HEK293 (cell line): ENCODE measurements around the gene ME3.

Experiments used
- CTCF ChIA-PET: fragments of 350-600 bp; formaldehyde crosslinking; extraction: SDS; loops from one replicate; lab custom pipeline; 2021; ENCODE audit warnings: antibody characterized with exemption; lab: Yijun Ruan, JAX
- POLR2A ChIA-PET: fragments of 300-600 bp; formaldehyde crosslinking; extraction: SDS; loops from one replicate; lab custom pipeline; 2020; ENCODE audit warnings: antibody characterized with exemption, inconsistent platforms; lab: Yijun Ruan, JAX
- H3K27ac ChIP-seq: fragments of 200-500 bp; sonication (Bioruptor generic); 2 replicates; pipeline ENCODE4 v1.5.1; 2014; ENCODE audit warnings: low read depth, low read length, control low read depth, inconsistent platforms; ENCODE audit errors: extremely low read depth
- H3K36me3 ChIP-seq, 2 experiments: fragments of 200-500 bp in 1 of 2; sonication (Bioruptor generic) in 1 of 2; 1 replicate in 1 of 2; 2 replicates in 1 of 2; pipeline ENCODE4 v1.5.1; 2014 to 2017; ENCODE audit warnings: inconsistent platforms in 2 of 2, low read length in 2 of 2; ENCODE audit not compliant: control insufficient read depth in 2 of 2, insufficient read depth in 1 of 2
- H3K4me1 ChIP-seq: fragments of 200-500 bp; sonication (Bioruptor generic); 2 replicates; pipeline ENCODE4 v1.5.1; 2014; ENCODE audit warnings: mild to moderate bottlenecking, low read length, inconsistent platforms; ENCODE audit not compliant: control insufficient read depth, insufficient read depth
- H3K4me3 ChIP-seq: 2 replicates; pipeline ENCODE4 v1.5.1; 2011; ENCODE audit warnings: low read depth, mild to moderate bottlenecking, control low read depth, low read length, moderate library complexity
- H3K9me3 ChIP-seq: fragments of 200-500 bp; sonication (Bioruptor generic); 2 replicates; pipeline ENCODE4 v1.5.1; 2014; ENCODE audit warnings: low read depth, low read length, inconsistent platforms; ENCODE audit not compliant: control insufficient read depth, insufficient read depth
- GLIS1 ChIP-seq: fragments of 450-650 bp; formaldehyde crosslinking; IDR thresholded peaks from 2 replicates; pipeline ENCODE4 v1.5.1; 2016; ENCODE audit warnings: missing biosample characterization, missing genetic modification characterization
- SETDB1 ChIP-seq: IDR thresholded peaks from one replicate; pipeline ENCODE4 v1.6.1; 2017; ENCODE audit warnings: mild to moderate bottlenecking, low read length, moderate library complexity, mixed read lengths; ENCODE audit not compliant: insufficient read length
- ZBTB1 ChIP-seq: fragments of 450-650 bp; formaldehyde crosslinking; IDR thresholded peaks from 2 replicates; pipeline ENCODE4 v1.5.1; 2016; ENCODE audit warnings: missing biosample characterization, missing genetic modification characterization
- ZFHX2 ChIP-seq: fragments of 450-650 bp; formaldehyde crosslinking; conservative IDR thresholded peaks from 2 replicates; pipeline ENCODE4 v1.5.1; 2016; ENCODE audit warnings: missing biosample characterization, missing genetic modification characterization
- ZNF16 ChIP-seq: fragments of 450-650 bp; formaldehyde crosslinking; IDR thresholded peaks from 2 replicates; pipeline ENCODE4 v1.5.1; 2016; ENCODE audit warnings: low read depth, missing biosample characterization, missing genetic modification characterization
- ZNF211 ChIP-seq: fragments of 450-650 bp; formaldehyde crosslinking; IDR thresholded peaks from 2 replicates; pipeline ENCODE4 v1.5.1; 2016; ENCODE audit warnings: low read depth, missing biosample characterization, missing genetic modification characterization
- ZNF514 ChIP-seq: fragments of 450-650 bp; formaldehyde crosslinking; IDR thresholded peaks from 2 replicates; pipeline ENCODE4 v1.5.1; 2016; ENCODE audit warnings: missing biosample characterization, missing genetic modification characterization
- ZNF600 ChIP-seq: fragments of 450-650 bp; formaldehyde crosslinking; IDR thresholded peaks from 2 replicates; pipeline ENCODE4 v1.5.1; 2016; ENCODE audit warnings: missing biosample characterization, missing genetic modification characterization
- TF ChIP-seq, protein P1 (sequence below): fragments of 450-650 bp; formaldehyde crosslinking; IDR thresholded peaks from 2 replicates; pipeline ENCODE4 v1.5.1; 2016; ENCODE audit warnings: missing biosample characterization, missing genetic modification characterization
- TF ChIP-seq, protein P2 (sequence below): fragments of 450-650 bp; formaldehyde crosslinking; IDR thresholded peaks from 2 replicates; pipeline ENCODE4 v1.5.1; 2016; ENCODE audit warnings: missing biosample characterization, missing genetic modification characterization
- TF ChIP-seq, protein P3 (sequence below): fragments of 450-650 bp; formaldehyde crosslinking; IDR thresholded peaks from 2 replicates; pipeline ENCODE4 v1.5.1; 2016; ENCODE audit warnings: missing biosample characterization, missing genetic modification characterization, low read depth

ME3 gene

DNA sequence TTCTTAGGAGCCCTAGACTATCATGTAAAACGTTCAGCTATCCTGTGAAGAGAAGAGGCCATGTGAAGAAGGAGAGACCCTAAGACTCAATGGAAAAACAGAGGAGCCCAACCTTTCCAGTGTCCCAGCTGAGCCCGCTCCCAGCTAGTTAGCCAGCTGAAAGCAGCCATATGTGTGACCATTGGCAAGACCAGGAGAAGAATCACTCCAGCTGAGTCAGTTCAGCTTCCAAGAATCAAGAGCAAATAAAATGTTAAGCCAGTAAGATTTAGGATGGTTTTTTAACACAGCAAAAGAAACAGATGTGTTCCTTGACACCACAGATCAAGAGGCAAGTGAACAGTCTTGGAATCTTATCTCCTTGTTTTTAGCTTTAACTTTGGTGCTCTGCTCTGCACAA is 189.7 kb downstream of the ME3 start:
- Histone ChIP-seq H3K36me3 (no peaks in the 10 kb centered on the region), H3K27ac (no peak overlapping the region), H3K9me3 (no peaks in the 10 kb centered on the region), H3K4me1 (peaks cover 3% of the 10 kb centered on the region; the same call in 1 of the 2 replicates), H3K4me3 (no peak overlapping the region)
- TF ChIP-seq ZNF514 (tag by site-specific recombination) (no peak), ZNF211 (no peak)
- CTCF ChIA-PET, result interaction anchor here (0.6 to 1.2 kb wide), 3 partner anchors 21 to 335 kb away, joined by 4 to 5 read pairs (median 4); no protein-coding TSS in a partner anchor
- POLR2A ChIA-PET, result no interaction called here

DNA sequence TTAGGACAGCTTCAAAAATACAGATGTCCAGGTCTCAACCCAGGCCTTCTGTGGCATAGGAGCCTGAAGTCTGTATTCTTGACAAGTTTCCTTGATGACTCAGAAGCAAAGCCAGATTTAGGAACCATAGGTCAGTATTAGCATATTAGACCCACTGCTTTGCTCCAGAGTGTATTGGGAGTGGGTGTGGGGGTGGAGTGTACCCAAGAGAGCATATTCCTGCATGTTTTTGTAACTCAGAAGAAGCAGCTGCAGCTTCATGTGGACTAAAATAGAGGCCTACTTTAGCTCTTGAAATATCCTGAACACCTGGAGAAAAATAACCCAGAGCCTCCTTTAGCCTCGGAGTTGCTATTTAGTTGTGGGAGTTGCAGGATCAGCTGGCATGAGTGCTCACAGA is 191.0 kb downstream of the ME3 start:
- no peaks in the 10 kb centered on the region for H3K9me3 ChIP-seq
- ChIA-PET CTCF (interaction anchor here (0.8 to 0.9 kb wide), 2 partner anchors 24 to 120 kb away, joined by 3 to 8 read pairs; no protein-coding TSS in a partner anchor), POLR2A (interaction anchor here (0.5 to 1.3 kb wide), 3 partner anchors 11 to 556 kb away, joined by 3 to 5 read pairs (median 4); no protein-coding TSS in a partner anchor)
- H3K27ac ChIP-seq, result no peak overlapping the region
- no peak overlapping the region for H3K4me3 ChIP-seq
- no peak for TF ChIP-seq GLIS1
- TF ChIP-seq, protein P1, sequence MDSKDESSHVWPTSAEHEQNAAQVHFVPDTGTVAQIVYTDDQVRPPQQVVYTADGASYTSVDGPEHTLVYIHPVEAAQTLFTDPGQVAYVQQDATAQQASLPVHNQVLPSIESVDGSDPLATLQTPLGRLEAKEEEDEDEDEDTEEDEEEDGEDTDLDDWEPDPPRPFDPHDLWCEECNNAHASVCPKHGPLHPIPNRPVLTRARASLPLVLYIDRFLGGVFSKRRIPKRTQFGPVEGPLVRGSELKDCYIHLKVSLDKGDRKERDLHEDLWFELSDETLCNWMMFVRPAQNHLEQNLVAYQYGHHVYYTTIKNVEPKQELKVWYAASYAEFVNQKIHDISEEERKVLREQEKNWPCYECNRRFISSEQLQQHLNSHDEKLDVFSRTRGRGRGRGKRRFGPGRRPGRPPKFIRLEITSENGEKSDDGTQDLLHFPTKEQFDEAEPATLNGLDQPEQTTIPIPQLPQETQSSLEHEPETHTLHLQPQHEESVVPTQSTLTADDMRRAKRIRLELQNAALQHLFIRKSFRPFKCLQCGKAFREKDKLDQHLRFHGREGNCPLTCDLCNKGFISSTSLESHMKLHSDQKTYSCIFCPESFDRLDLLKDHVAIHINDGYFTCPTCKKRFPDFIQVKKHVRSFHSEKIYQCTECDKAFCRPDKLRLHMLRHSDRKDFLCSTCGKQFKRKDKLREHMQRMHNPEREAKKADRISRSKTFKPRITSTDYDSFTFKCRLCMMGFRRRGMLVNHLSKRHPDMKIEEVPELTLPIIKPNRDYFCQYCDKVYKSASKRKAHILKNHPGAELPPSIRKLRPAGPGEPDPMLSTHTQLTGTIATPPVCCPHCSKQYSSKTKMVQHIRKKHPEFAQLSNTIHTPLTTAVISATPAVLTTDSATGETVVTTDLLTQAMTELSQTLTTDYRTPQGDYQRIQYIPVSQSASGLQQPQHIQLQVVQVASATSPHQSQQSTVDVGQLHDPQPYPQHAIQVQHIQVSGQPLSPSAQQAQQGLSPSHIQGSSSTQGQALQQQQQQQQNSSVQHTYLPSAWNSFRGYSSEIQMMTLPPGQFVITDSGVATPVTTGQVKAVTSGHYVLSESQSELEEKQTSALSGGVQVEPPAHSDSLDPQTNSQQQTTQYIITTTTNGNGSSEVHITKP (tag by site-specific recombination), result no peak
- TF ChIP-seq SETDB1, result no peak
- no peaks in the 10 kb centered on the region for H3K36me3 ChIP-seq
- peaks cover 3% of the 10 kb centered on the region; the same call in 1 of the 2 replicates for H3K4me1 ChIP-seq

DNA sequence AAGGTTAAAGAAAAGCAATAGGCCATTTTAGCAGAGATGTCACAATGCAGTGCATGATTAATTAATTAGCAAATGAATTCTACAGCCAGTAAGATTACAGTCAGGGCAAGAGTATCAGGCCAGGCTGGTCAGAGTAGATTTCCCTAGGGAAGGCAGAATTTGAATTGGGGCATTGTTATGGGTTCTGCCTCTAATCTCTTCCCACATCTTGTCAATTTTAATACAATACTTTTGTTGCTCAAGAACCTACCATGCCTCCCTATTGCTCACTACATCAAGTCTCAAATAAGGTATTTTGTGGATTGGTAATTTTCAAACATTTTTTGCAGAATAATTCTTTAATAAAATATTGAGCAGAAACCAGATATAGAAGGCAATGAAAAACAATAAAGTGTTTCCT is 194.1 kb downstream of the ME3 start:
- H3K9me3 ChIP-seq, result no peaks in the 10 kb centered on the region
- TF ChIP-seq, protein P2, sequence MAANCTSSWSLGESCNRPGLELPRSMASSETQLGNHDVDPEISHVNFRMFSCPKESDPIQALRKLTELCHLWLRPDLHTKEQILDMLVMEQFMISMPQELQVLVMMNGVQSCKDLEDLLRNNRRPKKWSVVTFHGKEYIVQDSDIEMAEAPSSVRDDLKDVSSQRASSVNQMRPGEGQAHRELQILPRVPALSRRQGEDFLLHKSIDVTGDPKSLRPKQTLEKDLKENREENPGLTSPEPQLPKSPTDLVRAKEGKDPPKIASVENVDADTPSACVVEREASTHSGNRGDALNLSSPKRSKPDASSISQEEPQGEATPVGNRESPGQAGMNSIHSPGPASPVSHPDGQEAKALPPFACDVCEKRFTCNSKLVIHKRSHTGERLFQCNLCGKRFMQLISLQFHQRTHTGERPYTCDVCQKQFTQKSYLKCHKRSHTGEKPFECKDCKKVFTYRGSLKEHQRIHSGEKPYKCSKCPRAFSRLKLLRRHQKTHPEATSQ, result no peak
- peak; percentile 64; the same call in 1 of the 2 replicates for TF ChIP-seq ZNF16
- no peaks in the 10 kb centered on the region for H3K36me3 ChIP-seq
- CTCF ChIA-PET, result interaction anchor here (0.5 to 0.6 kb wide), 2 partner anchors 15 to 130 kb away, joined by 3 read pairs; no protein-coding TSS in a partner anchor
- H3K27ac ChIP-seq, result no peak overlapping the region
- no peak overlapping the region for H3K4me3 ChIP-seq
- no peaks in the 10 kb centered on the region for H3K4me1 ChIP-seq
- POLR2A ChIA-PET, result interaction anchor here (0.8 kb wide), 1 partner anchor 10 kb away, joined by 3 read pairs; no protein-coding TSS in a partner anchor

DNA sequence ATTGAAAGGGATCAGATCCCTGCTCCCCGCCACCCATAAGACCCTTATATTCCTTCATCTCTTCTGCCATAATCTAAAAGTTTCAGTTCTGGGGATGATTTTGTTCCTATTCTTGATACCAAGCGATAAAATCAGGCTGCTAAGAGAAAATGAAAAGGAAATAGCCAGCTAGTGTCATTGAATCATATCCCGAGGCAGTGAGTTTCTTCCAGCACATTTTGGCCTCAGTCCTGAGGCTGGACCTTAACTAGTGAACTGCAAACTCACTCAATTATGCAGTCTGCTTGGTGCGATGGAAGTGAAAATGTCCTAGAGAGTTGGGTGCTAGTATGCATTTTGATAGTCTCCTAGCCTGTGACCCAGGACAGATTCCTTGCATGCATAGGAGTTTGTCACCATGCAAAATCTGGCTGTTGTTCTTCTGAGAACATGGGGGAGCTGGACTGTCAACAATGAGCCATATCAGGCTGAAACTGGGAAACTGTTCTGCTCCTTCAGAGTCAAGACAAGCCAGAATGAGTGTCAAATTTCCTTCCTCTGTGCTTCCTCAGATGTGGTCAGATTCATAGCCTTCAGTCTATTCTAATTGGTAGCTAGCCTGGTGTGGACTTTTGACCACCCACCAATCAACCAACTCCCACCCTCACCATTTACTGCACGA is 194.8 kb downstream of the ME3 start:
- CTCF ChIA-PET, result interaction anchor here (0.5 to 0.6 kb wide), 2 partner anchors 16 to 131 kb away, joined by 3 read pairs; no protein-coding TSS in a partner anchor
- TF ChIP-seq, protein P3, sequence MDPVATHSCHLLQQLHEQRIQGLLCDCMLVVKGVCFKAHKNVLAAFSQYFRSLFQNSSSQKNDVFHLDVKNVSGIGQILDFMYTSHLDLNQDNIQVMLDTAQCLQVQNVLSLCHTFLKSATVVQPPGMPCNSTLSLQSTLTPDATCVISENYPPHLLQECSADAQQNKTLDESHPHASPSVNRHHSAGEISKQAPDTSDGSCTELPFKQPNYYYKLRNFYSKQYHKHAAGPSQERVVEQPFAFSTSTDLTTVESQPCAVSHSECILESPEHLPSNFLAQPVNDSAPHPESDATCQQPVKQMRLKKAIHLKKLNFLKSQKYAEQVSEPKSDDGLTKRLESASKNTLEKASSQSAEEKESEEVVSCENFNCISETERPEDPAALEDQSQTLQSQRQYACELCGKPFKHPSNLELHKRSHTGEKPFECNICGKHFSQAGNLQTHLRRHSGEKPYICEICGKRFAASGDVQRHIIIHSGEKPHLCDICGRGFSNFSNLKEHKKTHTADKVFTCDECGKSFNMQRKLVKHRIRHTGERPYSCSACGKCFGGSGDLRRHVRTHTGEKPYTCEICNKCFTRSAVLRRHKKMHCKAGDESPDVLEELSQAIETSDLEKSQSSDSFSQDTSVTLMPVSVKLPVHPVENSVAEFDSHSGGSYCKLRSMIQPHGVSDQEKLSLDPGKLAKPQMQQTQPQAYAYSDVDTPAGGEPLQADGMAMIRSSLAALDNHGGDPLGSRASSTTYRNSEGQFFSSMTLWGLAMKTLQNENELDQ (tag by site-specific recombination), result no peak
- TF ChIP-seq ZFHX2 (tag by site-specific recombination) (0 out of 2 replicates have a peak, but pooled peaks have one; percentile 27), ZNF600 (tag by site-specific recombination) (peak; percentile 91), ZBTB1 (no peak), SETDB1 (no peak)
- H3K9me3 ChIP-seq, result no peaks in the 10 kb centered on the region
- POLR2A ChIA-PET, result interaction anchor here (0.8 kb wide), 1 partner anchor 9 kb away, joined by 3 read pairs; no protein-coding TSS in a partner anchor
- no peak overlapping the region for H3K27ac ChIP-seq
- H3K4me1 ChIP-seq, result no peaks in the 10 kb centered on the region
- no peak overlapping the region for H3K4me3 ChIP-seq
- H3K36me3 ChIP-seq, result no peaks in the 10 kb centered on the region
